ENCODE measurements around the gene SIRT3. TPM values are rescaled to one million over a fixed set of nuclear protein-coding genes. Genes with fewer than 3 reads are reported as not detected.
A peak's percentile ranks its signal among the peaks of the same experiment; 100 is the strongest.

Gene SIRT3
- total RNA-seq, 1 experiment from 2014 or later: 7.0 TPM

- DNase-seq (ENCODE audit: low read depth): no peak
Measured at GRCh38 chr11:270451-271318, 34.5 kb upstream of the SIRT3 start.

- DNase-seq (ENCODE audit: low read depth): no peak
Measured at GRCh38 chr11:269146-269890, 33.2 kb upstream of the SIRT3 start.

GRCh38 chr11:268716-269145 lies 32.6 kb upstream of the SIRT3 start:
- peak; percentile 78 for DNase-seq (ENCODE audit: low read depth)

GRCh38 chr11:267491-267994 lies 31.4 kb upstream of the SIRT3 start:
- peak; percentile 51 for DNase-seq (ENCODE audit: low read depth)

GRCh38 chr11:266676-267439 lies 30.7 kb upstream of the SIRT3 start:
- peak; percentile 36 for DNase-seq (ENCODE audit: low read depth)

- DNase-seq (ENCODE audit: low read depth): no peak
Measured at GRCh38 chr11:261624-262023, 25.5 kb upstream of the SIRT3 start.

- no peak for DNase-seq (ENCODE audit: low read depth)
Measured at GRCh38 chr11:259413-259812, 23.3 kb upstream of the SIRT3 start.

GRCh38 chr11:257766-258493 lies 21.8 kb upstream of the SIRT3 start:
- no peak for DNase-seq (ENCODE audit: low read depth)

- no peak for DNase-seq (ENCODE audit: low read depth)
Measured at GRCh38 chr11:256952-257737, 21.0 kb upstream of the SIRT3 start.

GRCh38 chr11:255816-256215 lies 19.7 kb upstream of the SIRT3 start:
- no peak for DNase-seq (ENCODE audit: low read depth)

GRCh38 chr11:255176-255575 lies 19.0 kb upstream of the SIRT3 start:
- no peak for DNase-seq (ENCODE audit: low read depth)

- no peak for DNase-seq (ENCODE audit: low read depth)
Measured at GRCh38 chr11:253886-254270, 17.7 kb upstream of the SIRT3 start.

- DNase-seq (ENCODE audit: low read depth): no peak
Measured at GRCh38 chr11:253160-253885, 17.2 kb upstream of the SIRT3 start.

- no peak for DNase-seq (ENCODE audit: low read depth)
Measured at GRCh38 chr11:252666-253065, 16.5 kb upstream of the SIRT3 start.

GRCh38 chr11:251550-251949 lies 15.4 kb upstream of the SIRT3 start:
- no peak for DNase-seq (ENCODE audit: low read depth)

GRCh38 chr11:250740-251299 lies 14.7 kb upstream of the SIRT3 start:
- peak; percentile 16 for DNase-seq (ENCODE audit: low read depth)

- DNase-seq (ENCODE audit: low read depth): no peak
Measured at GRCh38 chr11:250274-250673, 14.1 kb upstream of the SIRT3 start.

GRCh38 chr11:249062-249461 lies 12.9 kb upstream of the SIRT3 start:
- DNase-seq (ENCODE audit: low read depth): no peak

- DNase-seq (ENCODE audit: low read depth): no peak
Measured at GRCh38 chr11:244376-244775, 8.2 kb upstream of the SIRT3 start.

- no peak for DNase-seq (ENCODE audit: low read depth)
Measured at GRCh38 chr11:241634-242033, 5.5 kb upstream of the SIRT3 start.
